Measurements from ENCODE around the gene MRGPRX3. TPM values are rescaled to one million over a fixed set of nuclear protein-coding genes. Genes with fewer than 3 reads are reported as not detected.

Gene MRGPRX3
- total and polyA plus RNA-seq, 2 experiments from 2014 or later: not detected

GRCh38 chr11:18100926-18101656 is 31.3 kb upstream of the MRGPRX3 start:
- Histone ChIP-seq H3K9me2 (ENCODE audit: insufficient read depth) (no peaks in the 10 kb centered on the region), H4K20me1 (ENCODE audit: insufficient read depth) (no peaks in the 10 kb centered on the region), H2AFZ (no peak overlapping the region), H3K4me3 (no peak overlapping the region), H3K4me2 (ENCODE audit: unreplicated experiment) (no peak overlapping the region), H3F3A (ENCODE audit: insufficient read depth) (no peaks in the 10 kb centered on the region), H3K27me3 (replicated peaks; ENCODE audit: insufficient read depth) (no peaks in the 10 kb centered on the region), H3K9ac (no peak overlapping the region), H3K27ac (no peak overlapping the region), H3K79me2 (ENCODE audit: insufficient read depth) (no peaks in the 10 kb centered on the region), H3K36me3 (ENCODE audit: low read depth) (no peaks in the 10 kb centered on the region; the same call in 1 of the 2 replicates), H3K9me3 (ENCODE audit: low read depth) (no peaks in the 10 kb centered on the region), H3K4me1 (ENCODE audit: insufficient read depth) (peaks cover under 1% of the 10 kb centered on the region; the same call in 1 of the 2 replicates)
- DNase-seq: no peak
- in situ Hi-C loops (cut with MboI): no loop called here
- TF ChIP-seq EZH2 (IDR thresholded peaks at IDR 0.05; ENCODE audit: insufficient read depth, poor library complexity, severe bottlenecking) (no peak), EZH2phosphoT487 (IDR thresholded peaks at IDR 0.05; ENCODE audit: insufficient read depth, low read depth) (no peak)
- 46 to 49% methylated on average over 6 of the region's 6 CpGs for WGBS, 2 experiments (ENCODE audit: low coverage in 1 of 2, low lambda C conversion rate in 2 of 2, missing lambda C conversion rate in 2 of 2)

GRCh38 chr11:18105086-18105801 is 27.1 kb upstream of the MRGPRX3 start:
- H4K20me1 ChIP-seq (ENCODE audit: insufficient read depth): no peaks in the 10 kb centered on the region
- no peak overlapping the region for H3K27ac ChIP-seq
- H3K27me3 ChIP-seq (replicated peaks; ENCODE audit: insufficient read depth): no peaks in the 10 kb centered on the region
- whole genome bisulfite sequencing, 2 experiments (ENCODE audit: low coverage in 1 of 2, low lambda C conversion rate in 2 of 2, missing lambda C conversion rate in 2 of 2): 28 to 32% methylated on average over 29 of the region's 29 CpGs
- H3K9me2 ChIP-seq (ENCODE audit: insufficient read depth): no peaks in the 10 kb centered on the region
- no peaks in the 10 kb centered on the region; the same call in 1 of the 2 replicates for H3K36me3 ChIP-seq (ENCODE audit: low read depth)
- no peaks in the 10 kb centered on the region for H3K9me3 ChIP-seq (ENCODE audit: low read depth)
- no peaks in the 10 kb centered on the region for H3F3A ChIP-seq (ENCODE audit: insufficient read depth)
- peak overlapping the region; percentile 98 for H2AFZ ChIP-seq
- DNase-seq: no peak
- no peaks in the 10 kb centered on the region for H3K79me2 ChIP-seq (ENCODE audit: insufficient read depth)
- in situ Hi-C loops (cut with MboI): no loop called here
- H3K4me2 ChIP-seq (ENCODE audit: unreplicated experiment): peak overlapping the region; percentile 87
- TF ChIP-seq EZH2phosphoT487 (IDR thresholded peaks at IDR 0.05; ENCODE audit: insufficient read depth, low read depth) (no peak), EZH2 (IDR thresholded peaks at IDR 0.05; ENCODE audit: insufficient read depth, poor library complexity, severe bottlenecking) (no peak)
- H3K4me1 ChIP-seq (ENCODE audit: insufficient read depth): peaks cover 5% of the 10 kb centered on the region; the same call in 1 of the 2 replicates
- H3K4me3 ChIP-seq: peak overlapping the region; percentile 99
- H3K9ac ChIP-seq: peak overlapping the region; percentile 80

DNA sequence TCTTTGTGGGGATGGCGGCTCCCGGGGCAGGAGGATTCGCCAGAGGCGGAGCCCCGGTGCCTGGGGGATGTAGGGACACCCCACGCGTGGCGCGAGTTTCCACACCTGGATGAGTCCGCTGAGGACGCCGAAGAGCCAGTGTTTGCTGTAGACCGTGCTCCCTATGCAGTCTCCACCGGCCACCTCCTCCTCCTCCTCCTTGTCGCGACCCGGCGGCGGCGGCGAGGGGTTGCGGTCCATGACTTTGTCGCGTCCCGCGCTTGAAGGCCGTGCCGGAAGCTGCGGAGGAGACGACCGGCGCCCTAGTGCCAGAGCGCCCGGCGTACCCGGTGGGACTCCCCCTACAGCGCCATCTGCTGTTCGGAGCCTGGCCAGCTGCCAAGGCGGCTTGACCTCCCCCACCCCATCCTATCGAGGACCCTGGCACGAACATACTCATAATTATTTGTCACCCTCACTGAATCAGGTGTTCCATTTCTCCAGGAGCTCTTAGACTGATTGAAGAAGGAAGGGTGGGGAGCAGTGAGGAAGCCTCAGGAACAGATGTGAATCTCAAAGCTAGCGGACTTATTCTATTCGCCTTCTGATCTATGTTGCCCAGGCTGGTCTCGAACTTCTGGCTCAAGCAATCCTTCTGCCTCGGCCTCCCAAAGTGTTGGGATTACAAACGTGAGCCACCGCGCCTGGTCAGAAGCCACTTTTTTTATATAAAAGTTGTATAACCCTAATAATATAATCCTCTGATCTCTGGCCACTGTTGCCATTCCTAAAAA is 26.4 kb upstream of the MRGPRX3 start, which contains the start of gene SAAL1:
TSS of gene SAAL1 (minus strand) at position 281 of the 773 bp plus-strand sequence. CDS start at position 240, 41 bp downstream.
- Histone ChIP-seq H2AFZ (peak within 1 kb of the TSS; percentile 98), H3K9me2 (ENCODE audit: insufficient read depth) (no peaks in the 10 kb centered on the region), H3K27ac (no peak within 1 kb of the TSS), H4K20me1 (ENCODE audit: insufficient read depth) (no peaks in the 10 kb centered on the region), H3K9ac (peak within 1 kb of the TSS; percentile 80), H3K27me3 (replicated peaks; ENCODE audit: insufficient read depth) (no peaks in the 10 kb centered on the region), H3K36me3 (ENCODE audit: low read depth) (no peaks in the 10 kb centered on the region), H3K4me1 (ENCODE audit: insufficient read depth) (peaks cover 5% of the 10 kb centered on the region; the same call in 1 of the 2 replicates), H3F3A (ENCODE audit: insufficient read depth) (no peaks in the 10 kb centered on the region), H3K4me3 (peak within 1 kb of the TSS; percentile 99), H3K9me3 (ENCODE audit: low read depth) (no peaks in the 10 kb centered on the region), H3K4me2 (ENCODE audit: unreplicated experiment) (peak within 1 kb of the TSS; percentile 87), H3K79me2 (ENCODE audit: insufficient read depth) (no peaks in the 10 kb centered on the region)
- 1% methylated on average over 44 to 48 of the region's 48 CpGs for WGBS, 2 experiments (ENCODE audit: low coverage in 1 of 2, low lambda C conversion rate in 2 of 2, missing lambda C conversion rate in 2 of 2)
- DNase-seq: peak; percentile 85
- TF ChIP-seq EZH2 (IDR thresholded peaks at IDR 0.05; ENCODE audit: insufficient read depth, poor library complexity, severe bottlenecking) (no peak), EZH2phosphoT487 (IDR thresholded peaks at IDR 0.05; ENCODE audit: insufficient read depth, low read depth) (no peak)
- in situ Hi-C loops (cut with MboI): no loop called here

DNA sequence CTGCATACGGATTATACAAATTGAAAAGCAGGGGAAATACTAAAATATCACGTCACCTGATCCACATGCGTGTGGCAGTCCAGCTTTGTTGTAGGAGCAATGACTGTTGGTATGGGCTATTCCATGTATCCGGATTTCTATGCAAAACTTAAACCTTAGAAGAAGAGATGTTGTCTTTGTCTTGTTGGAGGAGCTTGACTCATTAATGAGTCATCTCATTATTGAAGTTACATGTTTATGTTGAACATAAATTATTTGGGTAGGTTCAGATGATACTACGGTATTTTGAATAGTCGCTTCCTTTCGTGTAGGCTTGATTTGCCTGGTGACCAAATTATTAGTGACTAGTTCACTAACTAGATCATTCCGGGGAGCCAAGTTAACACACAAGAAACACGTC is 25.7 kb upstream of the MRGPRX3 start:
- Histone ChIP-seq H2AFZ (peak overlapping the region; percentile 98; the same call in 1 of the 2 replicates), H3K9ac (no peak overlapping the region), H3K27ac (no peak overlapping the region), H3K27me3 (replicated peaks; ENCODE audit: insufficient read depth) (no peaks in the 10 kb centered on the region), H3K79me2 (ENCODE audit: insufficient read depth) (no peaks in the 10 kb centered on the region), H3K36me3 (ENCODE audit: low read depth) (no peaks in the 10 kb centered on the region), H3K9me2 (ENCODE audit: insufficient read depth) (no peaks in the 10 kb centered on the region), H3F3A (ENCODE audit: insufficient read depth) (no peaks in the 10 kb centered on the region), H4K20me1 (ENCODE audit: insufficient read depth) (no peaks in the 10 kb centered on the region), H3K4me3 (peak overlapping the region; percentile 99; the same call in 1 of the 2 replicates), H3K9me3 (ENCODE audit: low read depth) (no peaks in the 10 kb centered on the region), H3K4me1 (ENCODE audit: insufficient read depth) (peaks cover 5% of the 10 kb centered on the region; the same call in 1 of the 2 replicates), H3K4me2 (ENCODE audit: unreplicated experiment) (no peak overlapping the region)
- in situ Hi-C loops (cut with MboI): no loop called here
- TF ChIP-seq EZH2 (IDR thresholded peaks at IDR 0.05; ENCODE audit: insufficient read depth, poor library complexity, severe bottlenecking) (no peak), EZH2phosphoT487 (IDR thresholded peaks at IDR 0.05; ENCODE audit: insufficient read depth, low read depth) (no peak)
- WGBS, 2 experiments (ENCODE audit: low coverage in 1 of 2, low lambda C conversion rate in 2 of 2, missing lambda C conversion rate in 2 of 2): 47 to 51% methylated on average over 9 of the region's 9 CpGs
- peak; percentile 31 for DNase-seq
